GM18526 (cell line): Measurements from ENCODE around the gene SEC14L1.

Experiments used
- POLR2A ChIP-seq: IDR thresholded peaks from 3 replicates; pipeline ENCODE4 v1.6.1; 2011; ENCODE audit not compliant: insufficient read length; ENCODE audit errors: extremely low read depth

The SEC14L1 gene

DNA sequence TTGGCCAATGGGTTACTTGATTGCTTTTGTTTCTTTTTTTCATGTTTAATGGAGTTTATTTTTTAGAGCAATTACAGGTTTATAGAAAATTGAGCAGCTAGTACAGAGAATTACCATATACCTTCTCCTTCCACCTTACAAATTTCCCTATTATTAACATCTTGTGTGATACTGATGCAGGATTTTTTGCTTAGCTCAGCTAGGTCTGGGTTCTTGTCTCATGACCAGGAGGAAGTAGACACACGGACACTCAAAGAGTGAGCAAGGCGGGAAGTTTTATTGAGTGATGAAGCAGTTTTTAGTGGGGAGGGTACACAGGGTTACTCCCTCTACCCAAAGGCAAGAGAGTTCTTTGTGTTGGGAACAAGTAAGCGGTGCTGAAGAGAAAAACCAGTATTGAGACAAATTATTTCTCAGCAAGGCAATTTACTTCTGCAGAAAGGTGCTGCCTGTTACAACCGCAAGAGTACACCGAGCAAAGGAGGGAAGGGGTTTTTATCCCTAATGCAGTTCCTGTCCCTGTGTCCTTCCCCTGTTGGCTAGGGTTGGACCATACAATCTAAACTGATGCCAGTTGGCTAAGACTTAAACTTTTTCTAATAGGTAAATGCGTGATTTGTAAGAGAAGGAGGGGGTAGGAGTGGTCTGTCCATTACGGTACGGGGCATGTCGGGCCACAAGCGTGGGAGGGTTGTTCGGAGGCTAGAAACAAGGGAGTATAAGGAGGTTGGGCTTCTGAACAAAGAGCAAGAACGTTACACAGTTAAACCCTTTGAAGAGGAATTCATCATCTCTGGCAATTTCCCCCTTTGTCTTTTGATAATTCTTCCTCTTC lies 26.9 kb downstream of the SEC14L1 start:
- no peak for TF ChIP-seq POLR2A

DNA sequence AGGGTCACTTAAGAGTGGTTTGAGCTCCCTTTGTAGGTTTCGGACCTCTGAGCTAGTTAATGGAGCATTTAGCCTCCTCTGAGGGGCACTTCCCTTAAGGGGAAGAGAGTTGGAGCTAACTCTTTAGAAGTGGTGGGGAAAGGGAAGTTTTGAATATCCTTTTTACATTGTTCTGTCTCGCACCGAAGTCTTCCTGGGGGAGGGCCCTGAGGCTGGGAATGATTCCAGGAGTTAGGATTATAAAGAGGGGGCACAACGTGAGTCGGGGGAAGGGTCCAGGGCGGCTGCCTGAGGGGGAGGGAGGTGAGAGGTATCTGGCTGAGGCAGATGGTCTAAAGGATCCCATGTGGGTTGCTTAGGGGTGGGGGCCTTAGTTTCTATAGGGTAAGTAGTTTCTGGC lies 32.3 kb downstream of the SEC14L1 start:
- TF ChIP-seq POLR2A: no peak

DNA sequence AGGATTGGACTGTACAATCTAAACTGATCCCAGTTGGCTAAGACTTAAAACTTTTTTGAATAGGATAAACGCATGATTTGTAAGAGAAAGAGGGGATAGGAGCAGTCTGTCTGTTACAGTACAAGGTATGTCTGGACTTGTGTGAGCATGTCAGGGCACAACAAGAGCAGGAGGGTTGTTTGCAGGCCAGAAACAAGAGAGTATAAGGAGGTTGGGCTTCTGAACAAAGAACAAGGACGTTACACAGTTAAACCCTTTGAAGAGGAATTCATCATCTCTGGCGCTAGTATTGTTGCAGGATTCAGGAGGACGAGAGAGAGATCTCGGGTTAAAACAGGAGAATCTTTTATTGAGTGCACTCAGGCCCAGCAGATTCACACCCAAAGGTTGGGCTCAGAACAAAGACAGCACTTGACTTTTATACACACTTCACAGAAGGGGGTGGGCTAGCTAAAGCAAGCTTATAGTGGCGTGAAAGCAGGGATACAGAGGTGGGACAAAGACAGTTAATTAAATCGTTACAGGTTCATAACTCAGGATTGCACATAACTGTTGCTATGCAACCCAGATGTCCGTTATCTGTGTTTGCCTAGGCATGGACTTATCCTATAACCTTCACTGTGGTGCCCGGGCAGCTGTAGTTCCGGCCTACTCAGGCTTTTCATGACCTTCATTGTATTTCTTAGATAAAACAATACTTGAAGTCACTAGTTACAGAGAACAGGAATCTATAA lies 34.3 kb downstream of the SEC14L1 start:
- no peak for TF ChIP-seq POLR2A

DNA sequence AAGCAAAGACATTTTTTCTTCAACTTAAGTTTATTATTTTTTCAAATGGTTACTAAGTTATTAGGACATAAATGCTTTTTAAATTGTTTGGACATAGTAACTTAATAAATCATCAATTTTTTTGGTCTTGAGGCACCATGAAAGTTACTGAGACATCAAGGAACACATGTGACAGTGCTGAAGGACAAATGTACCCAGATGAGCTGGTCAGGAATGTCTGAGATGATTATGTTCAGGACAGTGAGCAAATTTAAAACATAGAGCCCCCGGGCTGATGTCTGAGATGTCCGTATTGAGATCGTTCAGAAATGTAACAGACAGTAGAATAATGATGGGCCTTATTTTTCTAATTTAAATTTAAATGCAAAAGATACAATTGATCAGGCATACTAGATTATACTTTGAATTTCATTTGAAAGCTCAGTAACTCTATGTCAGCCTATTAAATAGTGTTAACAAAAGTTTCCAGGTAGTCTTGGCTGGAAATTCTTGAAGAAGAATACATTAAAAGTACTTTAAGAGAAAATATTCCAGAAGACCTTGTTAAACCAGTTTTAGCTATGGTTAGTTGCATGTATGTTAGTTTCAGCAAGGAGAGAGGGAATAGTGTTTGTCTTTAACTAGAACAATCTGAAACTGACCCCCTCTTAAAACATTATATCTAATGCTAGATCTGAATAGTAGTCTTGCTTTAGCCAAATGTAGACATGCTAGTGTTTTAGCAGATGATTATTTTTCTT lies 36.4 kb downstream of the SEC14L1 start:
- TF ChIP-seq POLR2A: no peak

DNA sequence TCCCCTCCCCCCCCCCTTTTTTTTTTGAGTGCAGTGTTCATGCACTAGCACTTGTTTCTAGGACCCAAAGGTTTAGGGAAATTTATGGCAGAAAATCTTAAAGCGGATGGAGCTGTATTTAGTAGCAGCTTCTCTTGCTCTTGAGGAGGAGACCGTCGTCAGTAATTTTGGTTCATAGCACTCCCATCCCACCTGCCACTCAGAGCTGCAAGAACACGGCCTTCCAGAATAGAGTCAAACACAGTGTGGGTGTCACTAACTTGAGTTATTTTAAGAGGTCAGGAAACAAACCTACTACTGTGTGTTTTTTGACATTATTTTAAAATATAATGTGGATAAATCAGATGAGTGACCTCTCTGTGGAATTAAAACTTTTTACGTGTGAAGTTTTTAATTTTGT lies 37.3 kb downstream of the SEC14L1 start:
- no peak for TF ChIP-seq POLR2A

DNA sequence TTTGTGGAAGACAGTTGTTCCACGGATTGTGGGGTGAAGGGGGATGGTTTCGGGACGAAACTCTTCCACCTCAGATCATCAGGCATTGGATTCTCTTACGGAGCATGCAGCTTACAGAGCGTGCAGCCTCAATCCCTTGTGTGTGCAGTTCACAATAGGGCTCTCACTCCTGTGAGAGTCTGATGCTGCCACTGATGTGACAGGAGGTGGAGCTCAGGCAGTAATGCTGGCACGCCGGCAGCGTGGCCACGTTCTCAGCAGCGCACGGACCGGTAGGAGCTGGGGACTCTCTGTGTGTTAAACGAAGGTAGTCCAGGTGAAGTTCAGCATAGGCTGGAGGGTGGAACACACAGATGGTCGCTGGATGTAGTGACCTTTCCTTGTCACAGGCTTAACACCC lies 37.8 kb downstream of the SEC14L1 start:
- TF ChIP-seq POLR2A: no peak

DNA sequence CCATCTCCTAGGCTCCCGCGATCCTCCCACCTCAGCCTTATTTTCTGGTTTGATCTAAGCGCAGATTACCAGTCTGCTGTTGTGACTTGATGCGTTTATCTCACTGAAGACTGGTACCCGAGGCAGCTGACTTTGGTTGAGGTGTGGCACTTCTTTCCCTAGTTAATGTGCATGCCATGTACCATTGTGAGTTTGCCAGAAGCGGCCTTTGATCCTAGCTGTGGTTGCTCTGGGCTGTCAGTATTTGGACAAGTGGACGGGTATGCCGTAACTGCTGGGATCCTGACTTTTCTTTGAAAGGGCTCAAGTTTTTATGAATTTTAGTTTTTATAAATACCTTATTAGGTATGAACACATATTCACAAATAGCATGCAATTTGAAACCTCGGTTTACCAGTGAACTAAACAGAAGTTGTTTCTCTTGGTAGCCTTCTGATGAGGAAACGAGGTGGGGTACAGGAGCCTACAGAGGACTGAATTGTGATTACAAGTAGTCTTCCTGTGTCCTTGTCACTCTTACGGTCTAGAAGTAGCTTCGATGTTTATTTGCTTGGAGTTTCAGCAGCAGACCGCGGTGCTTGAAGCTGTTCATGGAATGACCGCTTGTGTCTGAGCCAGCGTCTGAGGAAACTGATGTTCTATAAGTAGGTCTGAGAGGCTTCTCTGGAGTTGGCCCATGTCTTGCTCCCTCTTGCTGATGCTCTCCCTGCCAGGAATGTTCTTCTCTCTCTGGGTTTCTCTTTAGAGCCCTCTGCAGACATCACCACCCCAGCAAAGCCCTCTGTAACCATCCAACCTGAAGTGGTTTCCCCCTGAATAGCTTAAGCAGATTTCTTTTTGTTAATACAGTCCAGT lies 40.0 kb downstream of the SEC14L1 start:
- TF ChIP-seq POLR2A: no peak

DNA sequence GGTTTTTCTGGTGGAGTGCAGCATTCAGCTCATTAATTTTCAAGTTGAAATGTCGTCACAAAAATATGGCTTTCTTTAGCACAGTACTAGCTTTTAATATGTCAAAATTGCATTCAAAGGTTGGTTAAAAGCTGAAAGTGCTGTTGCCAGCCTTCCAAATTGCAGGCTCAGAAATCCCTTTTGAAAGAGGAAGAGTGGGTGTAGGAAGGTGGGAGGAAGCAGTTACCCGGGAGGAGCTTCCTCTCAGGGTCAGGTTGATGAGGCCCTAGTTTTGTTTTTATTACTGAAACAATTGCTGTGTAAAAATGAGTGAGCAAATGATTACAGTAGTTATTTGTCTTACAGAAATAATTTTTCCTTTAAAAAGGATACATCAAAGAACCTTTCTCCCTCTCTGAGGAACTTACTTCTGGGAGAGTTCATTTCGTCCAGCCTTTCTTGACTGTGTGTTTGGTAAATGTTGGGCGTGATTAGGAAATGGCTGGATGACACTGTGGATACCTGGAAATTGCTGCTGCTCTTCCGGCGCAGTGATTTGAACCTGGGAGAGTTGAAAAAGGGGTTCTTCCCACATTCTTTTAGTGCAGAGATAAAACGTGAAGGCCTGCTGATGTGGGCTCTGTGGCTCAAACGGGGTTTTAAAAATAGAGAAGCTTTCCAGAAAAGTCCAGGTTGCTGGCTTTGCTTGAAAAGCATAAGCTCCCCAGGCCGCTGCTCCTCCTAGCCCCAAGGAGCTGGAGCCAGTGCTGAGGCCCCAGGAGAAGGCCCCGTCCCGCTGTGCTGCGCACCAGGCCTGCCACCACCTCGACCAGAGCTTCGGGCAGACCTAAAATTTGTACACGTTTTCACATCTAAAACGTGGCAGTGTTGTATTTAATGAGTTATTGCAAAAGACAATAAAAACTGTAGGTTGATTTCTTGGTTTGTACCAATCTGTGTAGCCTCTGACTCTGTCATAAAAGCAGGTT lies 41.7 kb downstream of the SEC14L1 start:
- no peak for TF ChIP-seq POLR2A

DNA sequence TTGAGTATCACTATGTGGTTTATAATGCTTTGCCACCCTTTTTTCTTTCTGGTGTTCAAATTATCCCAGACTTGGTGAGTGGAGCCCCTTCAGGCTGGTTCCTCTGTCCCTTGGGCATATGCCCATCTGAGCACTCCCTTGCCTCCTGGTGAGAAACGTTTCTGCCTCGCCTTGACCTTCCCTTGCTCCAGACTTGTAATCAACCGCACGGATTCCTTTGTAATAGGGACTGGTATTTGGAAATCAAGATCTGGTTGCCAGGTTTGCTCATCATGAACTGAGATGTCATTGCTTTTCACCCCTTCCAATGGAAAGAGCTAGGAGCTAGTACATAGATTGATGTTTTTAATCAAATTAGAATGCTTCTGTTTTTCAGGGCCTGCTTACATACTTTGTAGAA lies 43.7 kb downstream of the SEC14L1 start:
- TF ChIP-seq POLR2A: no peak

DNA sequence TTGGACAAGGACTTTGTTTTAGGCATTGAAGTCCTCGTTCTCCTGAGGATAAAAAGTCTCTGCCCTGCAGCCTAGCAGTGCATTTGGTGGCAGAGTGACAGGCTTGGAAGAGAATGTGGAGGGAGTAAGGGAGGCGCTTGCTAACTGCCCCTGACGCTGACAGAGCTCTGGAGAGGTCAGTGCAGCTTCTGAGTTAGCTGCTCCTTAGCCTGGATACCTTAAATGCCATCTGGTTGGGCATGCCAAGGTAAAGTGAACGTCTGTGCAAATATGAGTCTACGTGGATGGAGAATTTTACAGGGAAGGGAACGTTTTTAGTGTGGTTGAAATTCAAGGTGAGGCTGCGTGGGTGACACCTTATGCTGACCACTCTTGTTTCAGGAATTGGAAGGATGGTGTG lies 44.4 kb downstream of the SEC14L1 start:
- TF ChIP-seq POLR2A: no peak

DNA sequence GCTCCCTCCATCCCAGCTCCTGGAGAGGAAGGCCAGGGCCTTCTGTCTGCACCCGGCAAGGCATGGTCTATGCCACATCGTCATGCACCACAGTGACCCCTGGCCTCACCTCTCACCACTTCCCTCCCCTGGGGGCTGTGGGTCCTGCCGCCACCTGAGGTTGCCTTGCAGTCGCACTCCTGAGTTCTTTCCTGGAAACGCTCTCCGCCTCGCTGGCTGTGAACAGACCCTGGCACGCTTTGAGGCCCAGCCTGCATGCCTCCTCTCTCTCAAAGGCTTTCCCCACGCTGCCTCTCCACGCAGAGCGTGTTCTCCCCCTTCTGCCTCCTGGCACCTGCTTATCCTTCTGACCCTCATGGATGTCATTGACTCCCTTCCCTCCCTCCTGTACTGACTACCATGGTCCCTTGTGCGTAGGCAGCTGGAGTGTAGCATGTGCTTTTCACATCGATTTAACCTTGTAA lies 45.4 kb downstream of the SEC14L1 start:
- TF ChIP-seq POLR2A: no peak

DNA sequence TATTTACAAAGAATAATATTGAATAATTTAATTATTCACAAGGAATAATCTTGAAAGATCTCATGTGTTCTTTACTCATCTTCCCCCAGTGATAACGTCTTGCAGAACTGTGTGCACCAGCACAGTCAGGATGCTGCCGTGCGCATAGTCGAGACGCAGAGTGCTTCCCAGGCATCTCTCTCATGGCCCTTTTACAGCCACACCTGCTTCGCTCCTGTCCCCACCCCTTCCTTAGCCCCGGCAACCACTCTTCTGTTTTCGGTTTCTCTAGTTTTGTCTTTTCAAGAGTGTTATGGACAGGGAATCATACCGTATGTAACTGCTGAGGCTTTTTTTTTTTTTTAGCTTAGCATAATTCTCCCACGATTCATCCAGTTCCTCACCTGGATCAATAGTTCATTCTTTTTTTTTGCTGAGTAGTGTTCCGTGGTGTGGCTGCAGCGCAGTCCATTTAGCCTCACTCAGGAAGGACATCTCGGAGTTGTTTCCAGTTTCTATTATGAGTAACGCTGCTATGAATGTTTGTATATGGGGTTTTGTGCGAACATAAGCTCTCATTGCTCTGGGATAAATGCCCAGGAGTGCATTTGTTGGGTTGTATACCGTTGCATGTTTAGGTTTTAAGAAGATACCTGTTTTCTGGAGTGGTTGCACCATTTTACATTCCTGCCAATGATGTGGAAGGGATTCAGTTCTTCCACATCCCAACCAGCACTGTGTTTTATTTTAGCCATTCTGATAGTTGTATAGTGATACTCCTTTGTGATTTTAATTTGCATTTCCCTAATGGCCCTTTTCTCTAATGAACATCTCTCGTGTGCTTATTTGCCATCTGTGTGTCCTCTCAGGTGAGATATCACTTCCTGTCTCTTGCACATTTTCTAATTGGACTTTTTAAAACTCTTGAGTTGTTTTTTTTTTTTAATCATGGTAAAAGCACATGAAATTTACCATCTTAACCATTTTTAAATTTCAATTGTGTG lies 47.6 kb downstream of the SEC14L1 start:
- TF ChIP-seq POLR2A: no peak

DNA sequence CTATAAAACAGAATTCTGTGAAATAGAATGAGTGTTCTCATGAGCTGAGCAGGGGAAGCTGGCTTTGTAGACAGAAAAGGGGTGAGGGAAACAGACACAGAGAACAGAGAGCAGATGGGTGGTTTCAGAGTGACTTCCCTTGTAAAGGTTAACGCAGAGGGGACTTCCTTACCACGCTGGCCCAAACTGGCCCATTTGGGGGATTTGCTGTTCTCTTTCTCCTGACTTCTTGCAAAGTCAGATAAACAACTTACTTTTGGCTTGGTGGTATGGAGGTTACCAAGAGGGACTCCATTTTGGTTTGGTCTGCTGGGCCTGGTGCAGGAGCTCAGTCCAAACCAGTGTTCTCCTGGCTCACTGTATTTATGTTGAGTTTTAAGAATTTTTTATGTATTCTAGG lies 48.4 kb downstream of the SEC14L1 start:
- TF ChIP-seq POLR2A: no peak
